ENCODE data around the gene KRT71. TPM values are rescaled to one million over a fixed set of nuclear protein-coding genes. Genes with fewer than 3 reads are reported as not detected.
"Not testable (repeated sequence)": the region's sequence is repeated elsewhere in the genome, so short reads cannot be mapped to it uniquely, and the experiment has no call there.

KRT71 gene
- total RNA-seq, 4 donors from 2014 or later = not detected

- H3K4me1 ChIP-seq = peaks cover 0 to 4% (median 0%) of the 10 kb centered on the region in 3 donors
- H3K27me3 ChIP-seq = no peaks in the 10 kb centered on the region
- H3K36me3 ChIP-seq = no peaks in the 10 kb centered on the region
- H3K27ac ChIP-seq = no peak overlapping the region
- intact Hi-C loops (cut with DNase I) = no loop called here
- WGBS, 2 donors = 78 to 91% methylated on average over 1 of the region's 1 CpG
- DNase-seq = no peak
- no peaks in the 10 kb centered on the region for H3K9me3 ChIP-seq
- TF ChIP-seq POLR2A (IDR thresholded peaks at IDR 0.05) = no peak
- TF ChIP-seq, protein P1, sequence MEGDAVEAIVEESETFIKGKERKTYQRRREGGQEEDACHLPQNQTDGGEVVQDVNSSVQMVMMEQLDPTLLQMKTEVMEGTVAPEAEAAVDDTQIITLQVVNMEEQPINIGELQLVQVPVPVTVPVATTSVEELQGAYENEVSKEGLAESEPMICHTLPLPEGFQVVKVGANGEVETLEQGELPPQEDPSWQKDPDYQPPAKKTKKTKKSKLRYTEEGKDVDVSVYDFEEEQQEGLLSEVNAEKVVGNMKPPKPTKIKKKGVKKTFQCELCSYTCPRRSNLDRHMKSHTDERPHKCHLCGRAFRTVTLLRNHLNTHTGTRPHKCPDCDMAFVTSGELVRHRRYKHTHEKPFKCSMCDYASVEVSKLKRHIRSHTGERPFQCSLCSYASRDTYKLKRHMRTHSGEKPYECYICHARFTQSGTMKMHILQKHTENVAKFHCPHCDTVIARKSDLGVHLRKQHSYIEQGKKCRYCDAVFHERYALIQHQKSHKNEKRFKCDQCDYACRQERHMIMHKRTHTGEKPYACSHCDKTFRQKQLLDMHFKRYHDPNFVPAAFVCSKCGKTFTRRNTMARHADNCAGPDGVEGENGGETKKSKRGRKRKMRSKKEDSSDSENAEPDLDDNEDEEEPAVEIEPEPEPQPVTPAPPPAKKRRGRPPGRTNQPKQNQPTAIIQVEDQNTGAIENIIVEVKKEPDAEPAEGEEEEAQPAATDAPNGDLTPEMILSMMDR (IDR thresholded peaks at IDR 0.05) = no peak
- no peak overlapping the region for H3K4me3 ChIP-seq
Observed at GRCh38 chr12:52502877-52503276, 50.1 kb downstream of the KRT71 start.

DNA sequence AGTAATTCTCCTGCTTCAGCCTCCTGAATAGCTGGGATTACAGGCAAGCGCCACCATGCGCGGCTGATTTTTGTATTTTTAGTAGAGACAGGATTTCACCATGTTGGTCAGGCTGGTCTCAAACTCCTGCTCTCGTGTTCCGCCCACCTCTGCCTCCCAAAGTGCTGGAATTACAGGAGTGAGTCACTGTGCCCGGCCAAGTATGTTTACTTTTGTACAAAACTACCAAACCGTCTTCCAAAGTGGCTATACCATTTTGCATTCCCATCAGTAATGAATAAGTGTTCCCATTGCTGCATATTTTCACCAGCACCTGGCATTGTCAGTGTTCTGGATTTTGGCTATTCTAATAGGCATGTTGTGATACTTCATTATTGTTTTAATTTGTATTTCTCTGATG is 51.5 kb downstream of the KRT71 start:
- DNase-seq = no peak
- no peaks in the 10 kb centered on the region for H3K9me3 ChIP-seq
- intact Hi-C loops (cut with DNase I) = no loop called here
- 49 to 66% methylated on average over 7 of the region's 7 CpGs for whole genome bisulfite sequencing, 2 donors
- H3K4me3 ChIP-seq = no peak overlapping the region
- no peaks in the 10 kb centered on the region for H3K36me3 ChIP-seq
- H3K27ac ChIP-seq = no peak overlapping the region
- peaks cover 2 to 6% (median 2%) of the 10 kb centered on the region in 3 donors for H3K4me1 ChIP-seq
- H3K27me3 ChIP-seq = no peaks in the 10 kb centered on the region
- no peak for TF ChIP-seq POLR2A (IDR thresholded peaks at IDR 0.05)
- TF ChIP-seq, protein P1 (IDR thresholded peaks at IDR 0.05) = no peak

- H3K36me3 ChIP-seq; H3K27ac ChIP-seq; H3K4me3 ChIP-seq; H3K9me3 ChIP-seq; intact Hi-C loops (cut with DNase I); DNase-seq; H3K27me3 ChIP-seq: not testable (repeated sequence)
- peaks cover 11 to 15% (median 11%) of the 10 kb centered on the region in 3 donors for H3K4me1 ChIP-seq
- 80 to 89% methylated on average over 6 of the region's 6 CpGs for WGBS, 2 donors
Observed at GRCh38 chr12:52500574-52500973, 52.4 kb downstream of the KRT71 start.

GRCh38 chr12:52499806-52500560 is 53.0 kb downstream of the KRT71 start:
- no peak overlapping the region for H3K27ac ChIP-seq
- TF ChIP-seq, protein P1 (IDR thresholded peaks at IDR 0.05) = no peak
- no peak for TF ChIP-seq POLR2A (IDR thresholded peaks at IDR 0.05)
- intact Hi-C loops (cut with DNase I) = loop anchor here (10.0 kb wide), 1 partner anchor 105 kb away; no protein-coding TSS in a partner anchor
- H3K27me3 ChIP-seq = no peaks in the 10 kb centered on the region
- no peak overlapping the region for H3K4me3 ChIP-seq
- no peaks in the 10 kb centered on the region for H3K36me3 ChIP-seq
- H3K9me3 ChIP-seq = no peaks in the 10 kb centered on the region
- peaks cover 17 to 21% (median 17%) of the 10 kb centered on the region in 3 donors for H3K4me1 ChIP-seq
- no peak for DNase-seq
- WGBS, 2 donors = 78 to 84% methylated on average over 5 of the region's 5 CpGs

DNA sequence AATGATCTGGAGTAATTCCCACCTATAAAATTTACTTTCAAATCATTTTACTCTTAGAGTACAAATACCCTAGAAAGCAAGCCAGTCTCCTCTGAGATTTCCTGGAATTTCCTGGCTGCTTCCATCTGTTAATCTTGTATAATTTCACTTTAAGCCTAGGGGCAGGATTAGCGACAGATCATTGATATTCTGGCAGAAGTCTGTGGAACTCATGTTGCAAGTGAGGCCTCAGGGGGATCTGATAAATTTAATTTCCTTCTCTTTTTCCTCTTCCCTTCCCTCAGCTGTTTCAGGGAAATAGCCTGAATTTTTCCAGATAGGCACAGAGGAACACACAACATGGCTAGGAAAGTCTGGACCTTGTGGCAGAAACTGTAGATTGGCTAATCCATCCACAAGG is 54.0 kb downstream of the KRT71 start:
- Histone ChIP-seq H3K4me1 (peaks cover 27 to 31% (median 27%) of the 10 kb centered on the region in 3 donors), H3K27me3 (no peaks in the 10 kb centered on the region), H3K9me3 (no peaks in the 10 kb centered on the region), H3K36me3 (no peaks in the 10 kb centered on the region), H3K4me3 (no peak overlapping the region), H3K27ac (no peak overlapping the region)
- TF ChIP-seq POLR2A (IDR thresholded peaks at IDR 0.05) = no peak
- TF ChIP-seq, protein P1 (IDR thresholded peaks at IDR 0.05) = no peak
- intact Hi-C loops (cut with DNase I) = loop anchor here (10.0 kb wide), 1 partner anchor 104 kb away; no protein-coding TSS in a partner anchor
- 25 to 29% methylated on average over 1 of the region's 1 CpG for WGBS, 2 donors
- DNase-seq = no peak
